Naive thymus-derived CD4-positive, alpha-beta T cell (primary cell): ENCODE measurements around the gene THEMIS2. TPM values are rescaled to one million over a fixed set of nuclear protein-coding genes. Genes with fewer than 3 reads are reported as not detected.

Source experiments
- ATAC-seq: fragments of 150-1000 bp; cut with Tn5 transposase; 2 replicates; pipeline ENCODE4 v1.10.0; 2021; ENCODE audit warnings: mild to moderate bottlenecking, moderate library complexity
- CTCF ChIA-PET: fragments of 350-600 bp; sonication (Branson Sonifier 250); formaldehyde crosslinking; loops from one replicate; lab custom pipeline; 2021; ENCODE audit warnings: antibody characterized with exemption; lab: Charles Lee
- POLR2A ChIA-PET: fragments of 350-600 bp; sonication (Branson Sonifier 250); formaldehyde crosslinking; loops from one replicate; lab custom pipeline; 2021; ENCODE audit warnings: antibody characterized with exemption, inconsistent platforms; lab: Charles Lee
- DNase-seq, 9 donors: peaks; one replicate each; pipeline versions ENCODE4 v3.0.0 to v3.0.0-alpha.2; 2020 to 2022; ENCODE audit warnings: mixed read lengths in 1 of 9
- H3K27ac ChIP-seq: one replicate; pipeline ENCODE4 v1.7.0; 2013; ENCODE audit warnings: mild to moderate bottlenecking, low read depth, low read length, moderate library complexity
- H3K27me3 ChIP-seq, 2 donors: one replicate each; pipeline ENCODE4 v1.7.0; 2013; ENCODE audit warnings: low read length in 2 of 2, mild to moderate bottlenecking in 2 of 2, moderate library complexity in 2 of 2; ENCODE audit not compliant: control insufficient read depth in 2 of 2, insufficient read depth in 2 of 2
- H3K36me3 ChIP-seq, 3 experiments: 1 replicate in 2 of 3; 2 replicates in 1 of 3; pipeline ENCODE4 v1.7.0; 2013; ENCODE audit warnings: low read length in 3 of 3, mild to moderate bottlenecking in 3 of 3, moderate library complexity in 1 of 3; ENCODE audit not compliant: insufficient read depth in 3 of 3, control insufficient read depth in 2 of 3
- H3K4me1 ChIP-seq, 2 donors: one replicate each; pipeline ENCODE4 v1.7.0; 2013; ENCODE audit warnings: low read length in 2 of 2, mild to moderate bottlenecking in 2 of 2, moderate library complexity in 1 of 2; ENCODE audit not compliant: control insufficient read depth in 2 of 2, insufficient read depth in 2 of 2
- H3K4me3 ChIP-seq: 2 replicates; pipeline ENCODE4 v1.7.0; 2013; ENCODE audit warnings: mild to moderate bottlenecking, low read length
- H3K9me3 ChIP-seq, 3 experiments: 1 replicate in 2 of 3; 2 replicates in 1 of 3; pipeline ENCODE4 v1.7.0; 2013; ENCODE audit warnings: low read length in 3 of 3; ENCODE audit not compliant: control insufficient read depth in 2 of 3
- H3K27ac Mint-ChIP-seq, 9 donors: one replicate each; pipeline ENCODE4 v1.8.0; 2020 to 2022; ENCODE audit warnings: mixed read lengths in 9 of 9, mild to moderate bottlenecking in 8 of 9, moderate library complexity in 5 of 9, inconsistent platforms in 2 of 9
- H3K27me3 Mint-ChIP-seq, 5 donors: one replicate each; pipeline ENCODE4 v1.8.0; 2021 to 2022; ENCODE audit warnings: mixed read lengths in 5 of 5, mild to moderate bottlenecking in 1 of 5
- H3K36me3 Mint-ChIP-seq, 5 donors: one replicate each; pipeline ENCODE4 v1.8.0; 2020 to 2022; ENCODE audit warnings: mixed read lengths in 5 of 5, mild to moderate bottlenecking in 3 of 5, inconsistent platforms in 1 of 5
- H3K4me1 Mint-ChIP-seq, 7 donors: one replicate each; pipeline ENCODE4 v1.8.0; 2020 to 2022; ENCODE audit warnings: mixed read lengths in 7 of 7, mild to moderate bottlenecking in 3 of 7, inconsistent platforms in 1 of 7
- H3K4me3 Mint-ChIP-seq, 10 donors: one replicate each; pipeline ENCODE4 v1.8.0; 2020 to 2022; ENCODE audit warnings: mild to moderate bottlenecking in 10 of 10, mixed read lengths in 10 of 10, moderate library complexity in 6 of 10, inconsistent platforms in 2 of 10
- H3K9me3 Mint-ChIP-seq, 11 donors: one replicate each; pipeline ENCODE4 v1.8.0; 2020 to 2022; ENCODE audit warnings: mixed read lengths in 11 of 11, mild to moderate bottlenecking in 4 of 11, inconsistent platforms in 1 of 11, moderate library complexity in 1 of 11
- intact Hi-C, 2 donors: fragments of 100-400 bp; cut with micrococcal nuclease; formaldehyde crosslinking; loops; one replicate each; pipeline ENCODE4 v1.15.1; 2023
- polyA plus RNA-seq, 2 donors: library from polyadenylated mRNA; unstranded; fragments of 300-500 nt; fragmentation: Illumina TruSeq; gene quantifications; one replicate each; pipeline ENCODE4 v1.2.3, GENCODE V29; 2021
- total RNA-seq, 6 experiments: library from RNA in 5 of 6; stranded (reverse) in 5 of 6; gene quantifications; 1 replicate in 5 of 6; 2 replicates in 1 of 6; pipeline ENCODE4 v1.2.3 and lab custom pipeline; 2021 to 2026

Gene THEMIS2
- total and polyA plus RNA-seq, 7 experiments from 2014 or later: 24.8 to 234 (median 72.3) TPM

GRCh38 chr1:27861436-27861835 is 10.9 kb upstream of the THEMIS2 start:
- Mint-ChIP-seq H3K4me3 (no peak overlapping the region), H3K36me3 (peaks cover 0 to 2% (median 0%) of the 10 kb centered on the region in 5 donors), H3K27ac (peak overlapping the region in 4 of 9 donors; percentile 17 to 75 (median 30)), H3K9me3 (no peaks in the 10 kb centered on the region), H3K4me1 (peaks cover 15 to 57% (median 41%) of the 10 kb centered on the region in 7 donors), H3K27me3 (no peaks in the 10 kb centered on the region)
- Histone ChIP-seq H3K27ac (no peak overlapping the region), H3K36me3 (no peaks in the 10 kb centered on the region), H3K9me3 (no peaks in the 10 kb centered on the region), H3K27me3 (no peaks in the 10 kb centered on the region), H3K4me3 (no peak overlapping the region), H3K4me1 (peaks cover 3 to 24% of the 10 kb centered on the region in 2 donors)
- DNase-seq (no peak), ATAC-seq (no peak)
- CTCF ChIA-PET: interaction anchor here (1.3 to 1.6 kb wide), 2 partner anchors 80 to 127 kb away, joined by 3 to 5 read pairs; no protein-coding TSS in a partner anchor
- POLR2A ChIA-PET: interaction anchor here (0.6 kb wide), 1 partner anchor 61 kb away, joined by 3 read pairs; no protein-coding TSS in a partner anchor
- intact Hi-C loops: no loop called here

- no peaks in the 10 kb centered on the region for H3K27me3 Mint-ChIP-seq
- no peak for DNase-seq
- peak overlapping the region in 5 of 9 donors; percentile 1 to 69 (median 39) for H3K27ac Mint-ChIP-seq
- Histone ChIP-seq H3K27ac (no peak overlapping the region), H3K27me3 (no peaks in the 10 kb centered on the region), H3K4me1 (peaks cover 3 to 24% of the 10 kb centered on the region in 2 donors), H3K9me3 (no peaks in the 10 kb centered on the region), H3K4me3 (no peak overlapping the region), H3K36me3 (no peaks in the 10 kb centered on the region)
- intact Hi-C loops: no loop called here
- peaks cover 0 to 2% (median 0%) of the 10 kb centered on the region in 5 donors for H3K36me3 Mint-ChIP-seq
- peak overlapping the region in 1 of 10 donors; percentile 33 for H3K4me3 Mint-ChIP-seq
- no peak for ATAC-seq
- CTCF ChIA-PET: no interaction called here
- H3K9me3 Mint-ChIP-seq: no peaks in the 10 kb centered on the region
- peaks cover 17 to 59% (median 43%) of the 10 kb centered on the region in 7 donors for H3K4me1 Mint-ChIP-seq
- POLR2A ChIA-PET: no interaction called here
Measured at GRCh38 chr1:27862004-27862403, 10.3 kb upstream of the THEMIS2 start.

- Histone ChIP-seq H3K4me1 (peaks cover 3 to 24% of the 10 kb centered on the region in 2 donors), H3K27ac (no peak overlapping the region), H3K9me3 (no peaks in the 10 kb centered on the region), H3K4me3 (no peak overlapping the region), H3K27me3 (no peaks in the 10 kb centered on the region), H3K36me3 (no peaks in the 10 kb centered on the region)
- H3K4me3 Mint-ChIP-seq: peak overlapping the region in 4 of 10 donors; percentile 1 to 74 (median 14)
- intact Hi-C loops: no loop called here
- H3K27ac Mint-ChIP-seq: peak overlapping the region; percentile 13 to 93 (median 75)
- ChIA-PET POLR2A (no interaction called here), CTCF (interaction anchor here (0.8 kb wide), 1 partner anchor 97 kb away, joined by 3 read pairs; no protein-coding TSS in a partner anchor)
- DNase-seq (no peak), ATAC-seq (peak; percentile 81)
- H3K27me3 Mint-ChIP-seq: no peaks in the 10 kb centered on the region
- H3K36me3 Mint-ChIP-seq: peaks cover 0 to 2% (median 0%) of the 10 kb centered on the region in 5 donors
- peaks cover 22 to 67% (median 47%) of the 10 kb centered on the region in 7 donors for H3K4me1 Mint-ChIP-seq
- H3K9me3 Mint-ChIP-seq: no peaks in the 10 kb centered on the region
Measured at GRCh38 chr1:27862671-27863537, 9.4 kb upstream of the THEMIS2 start.

GRCh38 chr1:27863538-27863915 is 8.8 kb upstream of the THEMIS2 start:
- Mint-ChIP-seq H3K27me3 (no peaks in the 10 kb centered on the region), H3K4me3 (peak overlapping the region in 3 of 10 donors; percentile 1 to 77 (median 74)), H3K27ac (peak overlapping the region in 6 of 9 donors; percentile 13 to 93 (median 74)), H3K9me3 (no peaks in the 10 kb centered on the region), H3K36me3 (peaks cover 0 to 2% (median 0%) of the 10 kb centered on the region in 5 donors), H3K4me1 (peaks cover 22 to 68% (median 47%) of the 10 kb centered on the region in 7 donors)
- intact Hi-C loops: no loop called here
- Histone ChIP-seq H3K36me3 (no peaks in the 10 kb centered on the region), H3K4me3 (no peak overlapping the region), H3K9me3 (no peaks in the 10 kb centered on the region), H3K27me3 (no peaks in the 10 kb centered on the region), H3K27ac (peak overlapping the region; percentile 34), H3K4me1 (peaks cover 9 to 24% of the 10 kb centered on the region in 2 donors)
- ChIA-PET CTCF (interaction anchor here (0.8 kb wide), 1 partner anchor 98 kb away, joined by 3 read pairs; no protein-coding TSS in a partner anchor), POLR2A (no interaction called here)
- DNase-seq (no peak), ATAC-seq (peak; percentile 72)

GRCh38 chr1:27864264-27864895 is 8.0 kb upstream of the THEMIS2 start:
- CTCF ChIA-PET: interaction anchor here (0.6 kb wide), 1 partner anchor 796 kb away, joined by 3 read pairs; no protein-coding TSS in a partner anchor

DNA sequence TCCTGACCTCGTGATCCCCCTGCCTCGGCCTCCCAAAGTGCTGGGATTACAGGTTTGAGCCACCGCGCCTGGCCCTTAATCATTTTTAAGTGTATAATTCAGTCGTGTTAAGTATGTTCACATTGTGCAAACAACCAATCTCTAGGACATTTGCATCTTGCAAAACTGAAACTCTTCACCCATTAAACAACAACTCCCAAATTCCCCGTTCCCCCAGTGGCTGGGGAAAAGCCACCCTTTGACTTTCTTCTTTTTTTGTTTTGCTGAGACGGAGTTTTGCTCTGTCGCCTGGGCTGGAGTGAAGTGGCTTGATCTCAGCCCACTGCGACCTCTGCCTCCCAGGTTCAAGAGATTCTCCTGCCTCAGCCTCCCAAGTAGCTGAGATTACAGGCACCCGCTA is 6.5 kb upstream of the THEMIS2 start:
- POLR2A ChIA-PET: interaction anchor here (0.5 to 0.8 kb wide), 3 partner anchors 16 to 1294 kb away, joined by 3 to 4 read pairs (median 3); no protein-coding TSS in a partner anchor
- Mint-ChIP-seq H3K36me3 (peaks cover 0 to 2% (median 0%) of the 10 kb centered on the region in 5 donors), H3K27me3 (no peaks in the 10 kb centered on the region), H3K4me1 (peaks cover 35 to 73% (median 54%) of the 10 kb centered on the region in 7 donors), H3K9me3 (no peaks in the 10 kb centered on the region), H3K4me3 (no peak overlapping the region), H3K27ac (peak overlapping the region in 5 of 9 donors; percentile 23 to 96 (median 36))
- intact Hi-C loops: no loop called here
- no peak overlapping the region for H3K27ac ChIP-seq
- CTCF ChIA-PET: interaction anchor here (1.7 kb wide), 1 partner anchor 75 kb away, joined by 3 read pairs; no protein-coding TSS in a partner anchor
- DNase-seq: no peak
- H3K36me3 ChIP-seq: no peaks in the 10 kb centered on the region
- no peak for ATAC-seq
- H3K9me3 ChIP-seq: no peaks in the 10 kb centered on the region
- peaks cover 27 to 39% of the 10 kb centered on the region in 2 donors for H3K4me1 ChIP-seq
- no peak overlapping the region for H3K4me3 ChIP-seq
- no peaks in the 10 kb centered on the region for H3K27me3 ChIP-seq

More at GRCh38 chr1:27864264-27864895, 8.0 kb upstream of the THEMIS2 start:
- H3K4me3 ChIP-seq: no peak overlapping the region
- DNase-seq: peak in 2 of 9 donors; percentile 35 to 47
- POLR2A ChIA-PET: no interaction called here
- ATAC-seq: peak; percentile 61
- H3K27ac ChIP-seq: peak overlapping the region; percentile 34
- peaks cover 0 to 2% (median 0%) of the 10 kb centered on the region in 5 donors for H3K36me3 Mint-ChIP-seq
- no peaks in the 10 kb centered on the region for H3K27me3 Mint-ChIP-seq
- H3K9me3 Mint-ChIP-seq: no peaks in the 10 kb centered on the region
- no peaks in the 10 kb centered on the region for H3K36me3 ChIP-seq
- intact Hi-C loops: no loop called here
- H3K4me1 ChIP-seq: peaks cover 18 to 32% of the 10 kb centered on the region in 2 donors
- H3K27ac Mint-ChIP-seq: peak overlapping the region; percentile 78 to 98 (median 93)
- peaks cover 30 to 68% (median 50%) of the 10 kb centered on the region in 7 donors for H3K4me1 Mint-ChIP-seq
- no peaks in the 10 kb centered on the region for H3K27me3 ChIP-seq
- no peaks in the 10 kb centered on the region for H3K9me3 ChIP-seq
- H3K4me3 Mint-ChIP-seq: peak overlapping the region; percentile 17 to 86 (median 70)
